Measurements from ENCODE around the gene CRLF3.
"Not testable (repeated sequence)": the region's sequence is repeated elsewhere in the genome, so short reads cannot be mapped to it uniquely, and the experiment has no call there.

GRCh38 chr17:30742669-30743068 lies 81.8 kb downstream of the CRLF3 start:
- TF ChIP-seq SP1 (IDR thresholded peaks at IDR 0.05); FOXA1 (IDR thresholded peaks at IDR 0.05); NFRKB (IDR thresholded peaks at IDR 0.05); L3MBTL2 (conservative IDR thresholded peaks at IDR 0.05); ELF4 (IDR thresholded peaks at IDR 0.05); SUZ12 (IDR thresholded peaks at IDR 0.05); FOXM1 (IDR thresholded peaks at IDR 0.05; ENCODE audit: borderline replicate concordance): not testable (repeated sequence)
